GM21529 (cell line): ENCODE results near the gene TNFSF11.

Experiments used
- ATAC-seq: cut with Tn5 transposase; IDR thresholded peaks from one replicate; pipeline ENCODE4 v1.9.1; 2021; ENCODE audit not compliant: unreplicated experiment

The TNFSF11 gene

DNA sequence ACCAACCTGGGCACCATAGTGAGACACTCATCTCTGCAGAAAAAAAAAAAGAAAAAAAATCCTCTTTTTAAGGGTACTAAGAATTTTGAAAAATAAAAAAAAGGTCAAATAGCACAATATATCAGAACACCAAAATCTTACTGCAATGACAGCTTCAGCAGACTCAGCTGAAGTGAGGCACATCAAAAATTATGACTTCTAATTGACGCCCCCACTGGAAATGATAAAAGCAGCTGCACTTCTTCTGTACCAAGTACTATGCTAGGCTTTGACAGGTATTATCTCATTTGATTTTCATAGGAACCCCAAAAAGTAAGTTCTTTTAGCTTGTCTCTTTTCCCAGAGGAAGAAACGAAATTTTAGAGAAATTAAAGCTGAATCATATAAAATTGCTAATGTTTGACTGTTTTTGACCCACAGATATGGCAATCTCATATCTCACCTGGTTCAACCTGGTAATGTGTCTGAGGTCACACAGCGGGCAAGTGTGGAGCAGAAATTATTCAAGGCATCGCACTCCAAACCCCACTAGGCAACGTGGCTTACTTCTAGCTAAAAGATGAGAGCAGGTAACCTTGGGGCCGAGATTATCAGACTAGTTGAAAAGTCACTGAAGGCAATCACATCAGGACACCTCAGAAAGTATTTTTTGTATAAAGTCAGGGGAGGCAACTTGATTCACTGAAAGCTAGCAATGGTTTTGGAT, 78.1 kb downstream of the TNFSF11 start:
- ATAC-seq = no peak

- ATAC-seq = no peak
Measured at GRCh38 chr13:42652642-42653415, 78.9 kb downstream of the TNFSF11 start.

- no peak for ATAC-seq
Measured at GRCh38 chr13:42653679-42654078, 79.7 kb downstream of the TNFSF11 start.

DNA sequence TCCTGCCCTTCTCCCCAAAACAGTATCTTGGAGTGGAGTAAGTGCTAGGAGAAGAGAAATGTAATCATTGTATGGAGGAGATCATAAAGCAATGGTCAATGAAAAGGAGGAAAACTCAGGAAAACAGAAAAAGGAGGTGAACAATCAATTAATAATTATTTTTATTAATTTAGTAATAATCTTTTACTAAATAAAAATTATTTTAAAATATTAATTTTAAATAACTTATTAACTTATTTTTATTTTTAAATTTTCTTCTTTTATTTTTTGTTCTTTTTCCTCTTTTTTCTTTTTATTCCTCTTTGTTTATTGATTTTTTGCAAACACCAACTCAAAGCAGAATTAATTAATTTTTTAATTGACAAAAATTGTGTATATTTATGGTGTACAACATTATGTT, 80.3 kb downstream of the TNFSF11 start:
- ATAC-seq = no peak

- no peak for ATAC-seq
Measured at GRCh38 chr13:42654722-42655121, 80.8 kb downstream of the TNFSF11 start.

DNA sequence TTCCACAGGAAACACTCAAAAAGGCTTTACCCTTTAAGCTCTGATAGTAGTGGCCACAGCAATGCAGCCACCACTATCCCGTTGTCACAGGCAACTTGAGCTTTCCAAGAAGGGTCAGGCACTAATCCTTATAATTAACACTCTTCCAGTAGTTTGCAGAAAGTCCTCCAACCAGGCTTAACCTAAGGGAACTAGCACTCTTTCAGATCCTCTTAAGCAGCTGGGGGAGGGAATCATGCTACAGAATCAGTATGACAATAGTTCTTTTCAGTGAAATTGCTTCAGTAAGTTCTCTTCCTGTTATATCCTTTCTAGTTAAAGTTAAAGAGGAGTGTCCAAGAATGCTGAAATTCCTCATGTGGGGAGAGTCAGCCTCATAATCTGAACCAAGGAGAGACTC, 82.2 kb downstream of the TNFSF11 start:
- no peak for ATAC-seq

GRCh38 chr13:42656958-42657357, 83.0 kb downstream of the TNFSF11 start:
- ATAC-seq = no peak
